HFFc6 (cell line): ENCODE data around the gene HLF. TPM values are rescaled to one million over a fixed set of nuclear protein-coding genes. Genes with fewer than 3 reads are reported as not detected.

Experiments used
- DNase-seq: peaks from one replicate; pipeline ENCODE4 v3.0.0-alpha.2; 2018
- H3K27ac Mint-ChIP-seq: 2 replicates; pipeline ENCODE4 v1.8.0; 2020; ENCODE audit warnings: mild to moderate bottlenecking, mixed read lengths
- H3K27me3 Mint-ChIP-seq: 2 replicates; pipeline ENCODE4 v1.8.0; 2021; ENCODE audit warnings: mild to moderate bottlenecking, moderate library complexity, mixed read lengths; ENCODE audit not compliant: insufficient read depth
- H3K36me3 Mint-ChIP-seq: 2 replicates; pipeline ENCODE4 v1.8.0; 2021; ENCODE audit warnings: low read depth, mixed read lengths
- H3K4me1 Mint-ChIP-seq: 2 replicates; pipeline ENCODE4 v1.8.0; 2020; ENCODE audit warnings: low read depth, mixed read lengths
- H3K4me3 Mint-ChIP-seq: 2 replicates; pipeline ENCODE4 v1.8.0; 2020; ENCODE audit warnings: mild to moderate bottlenecking, moderate library complexity, mixed read lengths
- H3K9me3 Mint-ChIP-seq: 2 replicates; pipeline ENCODE4 v1.8.0; 2020; ENCODE audit warnings: mild to moderate bottlenecking, mixed read lengths
- CTCF ChIP-seq: fragments of 200-600 bp; sonication (generic); IDR thresholded peaks from 2 replicates; pipeline ENCODE4 v1.5.0; 2021; ENCODE audit warnings: antibody characterized with exemption, mild to moderate bottlenecking
- total RNA-seq, 6 experiments: library from RNA; stranded (reverse); fragmentation: NEBNext Ultra II Directional; extraction: Animal tissue kit (Norgen Biotek cat#: 25700); gene quantifications; 2 replicates in 1 of 6; 3 replicates in 5 of 6; pipeline ENCODE4 v1.2.3, GENCODE V29; 2021

Gene HLF
- total RNA-seq, 6 experiments from 2014 or later = not detected

GRCh38 chr17:55249861-55250260, 14.9 kb upstream of the HLF start:
- no peaks in the 10 kb centered on the region for H3K36me3 Mint-ChIP-seq
- peaks cover 11% of the 10 kb centered on the region for H3K27me3 Mint-ChIP-seq
- no peak for TF ChIP-seq CTCF
- DNase-seq = no peak
- H3K4me3 Mint-ChIP-seq = no peak overlapping the region
- no peak overlapping the region for H3K27ac Mint-ChIP-seq
- no peaks in the 10 kb centered on the region for H3K9me3 Mint-ChIP-seq
- H3K4me1 Mint-ChIP-seq = no peaks in the 10 kb centered on the region

GRCh38 chr17:55254375-55254774, 10.4 kb upstream of the HLF start:
- no peak for DNase-seq
- Mint-ChIP-seq H3K27me3 (peaks cover 7% of the 10 kb centered on the region), H3K27ac (no peak overlapping the region), H3K4me3 (no peak overlapping the region), H3K9me3 (no peaks in the 10 kb centered on the region), H3K4me1 (no peaks in the 10 kb centered on the region), H3K36me3 (no peaks in the 10 kb centered on the region)
- TF ChIP-seq CTCF = no peak

GRCh38 chr17:55258578-55259135, 6.1 kb upstream of the HLF start:
- no peak for TF ChIP-seq CTCF
- Mint-ChIP-seq H3K9me3 (no peaks in the 10 kb centered on the region), H3K4me3 (no peak overlapping the region), H3K36me3 (no peaks in the 10 kb centered on the region), H3K27ac (no peak overlapping the region), H3K27me3 (peaks cover 11% of the 10 kb centered on the region), H3K4me1 (no peaks in the 10 kb centered on the region)
- no peak for DNase-seq

- no peak for TF ChIP-seq CTCF
- Mint-ChIP-seq H3K4me1 (no peaks in the 10 kb centered on the region), H3K9me3 (no peaks in the 10 kb centered on the region), H3K36me3 (no peaks in the 10 kb centered on the region), H3K27ac (no peak overlapping the region), H3K4me3 (no peak overlapping the region), H3K27me3 (peaks cover 16% of the 10 kb centered on the region)
- DNase-seq = no peak
These were observed 5.1 kb upstream of the HLF start for GRCh38 chr17:55259684-55260111.

DNA sequence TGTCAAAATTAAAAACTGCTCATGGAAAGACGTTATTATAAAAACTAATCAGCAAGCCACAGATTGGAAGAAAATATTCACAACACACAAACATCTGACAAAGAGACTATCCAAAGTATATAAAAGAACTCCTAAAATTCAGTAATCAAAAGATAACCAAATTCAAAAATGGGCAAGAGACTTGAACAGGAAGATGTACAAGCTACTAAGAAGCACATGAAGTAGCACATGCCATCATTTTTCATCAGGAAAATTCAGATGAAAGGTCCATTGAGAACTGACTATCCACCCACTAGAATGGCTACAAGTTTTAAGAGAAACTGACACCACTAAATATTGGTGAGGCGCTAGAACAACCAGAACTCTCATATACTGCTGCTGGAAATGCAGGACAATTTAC, 3.4 kb upstream of the HLF start:
- Mint-ChIP-seq H3K27me3 (peaks cover 16% of the 10 kb centered on the region), H3K4me3 (no peak overlapping the region), H3K36me3 (no peaks in the 10 kb centered on the region), H3K4me1 (no peaks in the 10 kb centered on the region), H3K9me3 (no peaks in the 10 kb centered on the region), H3K27ac (no peak overlapping the region)
- no peak for DNase-seq
- no peak for TF ChIP-seq CTCF
